ENCODE results near the gene SPNS2.
"Not testable (repeated sequence)": the region's sequence is repeated elsewhere in the genome, so short reads cannot be mapped to it uniquely, and the experiment has no call there.

The SPNS2 gene

GRCh38 chr17:4576161-4576558, 77.5 kb downstream of the SPNS2 start:
- DNase-seq: no peak

- DNase-seq: no peak
These were observed 78.1 kb downstream of the SPNS2 start for GRCh38 chr17:4576729-4577322.

GRCh38 chr17:4577386-4577993, 78.8 kb downstream of the SPNS2 start:
- DNase-seq: no peak

- DNase-seq: not testable (repeated sequence)
These were observed 79.7 kb downstream of the SPNS2 start for GRCh38 chr17:4578349-4578748.

GRCh38 chr17:4579678-4580077, 81.0 kb downstream of the SPNS2 start:
- no peak for DNase-seq

- no peak for DNase-seq
These were observed 81.6 kb downstream of the SPNS2 start for GRCh38 chr17:4580291-4580690.

GRCh38 chr17:4582101-4582501, 83.4 kb downstream of the SPNS2 start:
- DNase-seq: no peak

GRCh38 chr17:4582691-4583090, 84.0 kb downstream of the SPNS2 start:
- DNase-seq: no peak

- no peak for DNase-seq
These were observed 84.5 kb downstream of the SPNS2 start for GRCh38 chr17:4583206-4583605.

GRCh38 chr17:4583782-4584100, 85.1 kb downstream of the SPNS2 start:
- no peak for DNase-seq

- DNase-seq: no peak
These were observed 85.6 kb downstream of the SPNS2 start, which contains the start of gene SMTNL2 for GRCh38 chr17:4584101-4584916. Gene SMTNL2 (plus strand): TSS chr17:4584529. CDS start chr17:4584606, 77 bp downstream.

GRCh38 chr17:4584917-4585637, 86.4 kb downstream of the SPNS2 start:
- no peak for DNase-seq

- no peak for DNase-seq
These were observed 86.9 kb downstream of the SPNS2 start for GRCh38 chr17:4585638-4585994.

- no peak for DNase-seq
These were observed 87.4 kb downstream of the SPNS2 start for GRCh38 chr17:4586043-4586442.

GRCh38 chr17:4587195-4587594, 88.5 kb downstream of the SPNS2 start:
- DNase-seq: no peak

GRCh38 chr17:4587803-4588202, 89.1 kb downstream of the SPNS2 start:
- DNase-seq: no peak

GRCh38 chr17:4588391-4588790, 89.7 kb downstream of the SPNS2 start:
- DNase-seq: no peak
